NCI-H69 (cell line): ENCODE results near the gene SREK1IP1.
"Not testable (repeated sequence)": the region's sequence is repeated elsewhere in the genome, so short reads cannot be mapped to it uniquely, and the experiment has no call there.

Experiments
- DNase-seq: peaks from one replicate; lab custom pipeline; 2025; lab: John Stamatoyannopoulos, UW

Gene SREK1IP1

DNA sequence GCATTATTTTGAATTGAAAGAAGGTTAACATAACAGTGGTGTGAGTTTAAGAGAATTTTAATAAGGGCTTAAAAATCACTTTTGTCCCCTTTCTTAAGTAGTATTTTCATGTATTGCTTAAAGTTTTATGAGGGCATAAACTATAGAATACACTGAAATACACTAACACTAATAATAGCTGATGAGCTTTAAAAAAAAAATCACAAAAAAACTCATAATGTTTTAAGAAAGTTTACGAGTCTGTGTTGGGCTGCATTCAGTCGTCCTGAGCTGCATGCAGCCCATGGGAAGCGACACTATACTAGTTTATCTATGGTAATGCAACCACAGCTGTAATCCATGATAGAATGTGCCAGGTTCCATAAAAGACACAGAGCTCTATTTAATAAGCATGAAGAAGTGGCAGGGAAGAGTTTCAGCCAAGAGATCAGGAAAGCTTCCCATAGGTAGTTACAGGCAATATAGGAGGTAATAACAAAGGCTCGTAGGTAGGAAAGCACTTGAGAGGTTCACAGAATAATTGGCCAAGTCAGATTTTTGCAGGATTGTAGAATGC lies 4.5 kb downstream of the SREK1IP1 start:
- no peak for DNase-seq

DNA sequence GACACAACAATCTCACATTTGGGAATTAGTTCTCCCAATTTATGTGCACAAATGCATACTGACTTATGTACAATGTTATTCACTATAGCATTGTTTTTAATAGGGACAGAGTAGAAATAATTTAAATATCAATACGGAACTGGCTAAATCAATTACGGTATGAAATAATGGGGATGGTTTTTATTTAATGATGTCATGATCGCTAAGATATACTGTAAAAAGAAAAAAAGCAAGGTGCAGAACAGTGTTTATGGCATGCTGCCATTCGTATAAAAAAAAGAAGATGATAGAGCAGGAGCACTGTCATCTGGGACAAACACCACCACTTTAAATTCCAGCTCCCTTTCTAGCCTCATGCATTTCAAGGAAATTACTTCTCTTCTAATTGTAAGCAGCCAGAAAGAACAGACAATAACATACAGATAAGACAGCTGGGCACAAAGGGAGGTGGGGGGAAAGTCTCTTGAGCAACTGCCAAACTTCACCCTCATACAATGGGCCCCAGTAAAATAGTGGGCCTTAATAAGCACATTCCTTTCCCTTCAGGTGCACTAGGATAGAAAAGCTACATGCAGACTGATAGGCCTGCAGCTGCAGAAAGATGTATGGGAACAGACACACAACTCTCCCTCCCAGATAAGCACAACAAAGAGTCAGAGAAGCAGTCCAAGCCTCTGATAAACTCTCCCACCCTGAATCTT lies 8.4 kb downstream of the SREK1IP1 start:
- peak; percentile 13 for DNase-seq

DNA sequence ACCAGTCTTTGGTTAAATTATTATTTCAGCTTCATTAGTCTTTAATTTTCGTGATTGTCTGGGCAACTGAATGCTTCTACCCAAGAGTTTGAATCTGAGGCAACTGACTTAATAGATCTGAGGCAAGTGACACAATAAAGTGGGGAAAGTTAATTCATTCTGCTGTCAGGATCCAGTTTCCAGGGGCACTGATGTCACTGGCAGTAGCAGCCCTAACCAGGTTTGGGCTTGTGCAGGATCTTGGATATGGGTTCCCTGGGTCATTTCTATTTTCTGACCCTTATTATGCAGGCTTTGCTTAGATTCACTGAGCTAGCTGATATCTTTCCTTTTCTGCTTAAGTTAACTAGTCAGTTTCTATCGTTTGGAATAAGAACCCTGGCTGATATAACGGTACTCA lies 9.6 kb downstream of the SREK1IP1 start:
- no peak for DNase-seq

DNA sequence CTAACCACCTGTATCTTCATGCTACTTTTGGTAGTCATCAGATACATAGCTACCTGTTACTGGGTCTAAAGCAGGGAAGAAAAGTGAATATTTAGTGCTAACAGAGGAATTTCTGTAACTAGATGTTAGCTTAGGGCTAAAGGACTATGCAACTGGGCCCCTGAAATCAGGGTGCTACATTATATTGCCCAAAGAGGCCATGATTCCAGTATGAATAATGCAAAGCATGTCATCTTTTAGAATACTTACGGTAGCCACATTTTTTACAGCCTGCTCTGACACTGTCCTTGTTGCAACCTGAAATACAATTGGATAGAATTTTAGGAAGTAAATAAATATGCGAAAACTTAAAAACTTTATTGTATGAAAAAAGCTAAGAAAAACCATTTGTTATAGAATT lies 14.4 kb downstream of the SREK1IP1 start:
- peak; percentile 10 for DNase-seq

DNA sequence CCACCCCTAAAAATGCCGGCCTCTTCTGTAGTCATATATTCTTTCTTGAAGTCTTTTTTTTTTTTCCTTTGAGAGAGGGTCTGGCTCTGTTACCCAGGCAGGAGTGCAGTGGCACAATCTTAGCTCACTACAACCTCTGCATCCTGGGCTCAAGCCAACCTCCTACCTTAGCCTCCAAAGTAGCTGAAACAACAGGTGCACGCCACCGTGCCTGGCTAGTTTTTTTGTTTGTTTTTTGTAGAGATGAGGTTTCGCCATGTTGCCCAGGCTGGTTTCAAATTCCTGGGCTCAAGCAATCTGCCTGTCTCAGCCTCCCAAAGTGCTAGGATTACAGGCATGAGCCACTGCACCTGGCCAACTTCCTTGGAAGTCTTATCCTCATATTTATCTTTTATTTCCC lies 19.1 kb downstream of the SREK1IP1 start:
- no peak for DNase-seq

DNA sequence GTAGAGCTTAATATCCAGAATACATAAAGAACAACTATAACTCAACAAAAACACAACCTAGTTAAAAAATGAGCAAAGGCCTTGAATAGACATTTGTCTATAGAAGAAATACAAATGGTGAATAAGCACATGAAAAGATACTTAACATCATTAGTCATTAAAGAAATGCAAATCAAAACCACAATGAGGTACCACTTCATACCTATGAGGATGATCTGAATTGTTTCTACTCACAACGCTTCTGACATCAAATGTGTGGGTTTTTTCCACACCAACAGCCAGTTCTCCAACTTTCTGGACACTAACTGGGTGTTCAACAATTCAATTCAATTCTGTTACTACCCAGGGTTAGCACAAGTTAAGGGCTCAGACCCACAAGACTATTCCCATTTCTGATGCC lies 22.0 kb downstream of the SREK1IP1 start:
- DNase-seq, result no peak

DNA sequence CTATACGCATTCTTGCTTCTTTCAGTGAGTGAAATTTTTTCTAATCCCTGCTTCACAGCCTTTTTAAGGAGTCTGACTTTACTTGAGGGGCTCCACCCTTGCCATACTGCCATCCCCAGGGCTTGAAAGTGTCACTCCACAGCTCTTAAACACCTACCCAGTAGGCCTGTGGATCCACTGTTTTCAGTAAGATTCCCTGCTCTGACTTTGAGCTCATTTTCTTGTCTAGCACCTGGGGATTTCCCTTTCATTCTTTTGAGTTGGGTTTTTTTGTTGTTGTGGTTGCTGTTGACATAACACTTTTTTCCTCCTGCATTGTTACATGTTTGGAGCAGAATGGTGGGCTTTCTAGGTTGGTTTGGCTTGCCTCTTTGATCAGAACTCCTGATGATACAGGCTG lies 23.6 kb downstream of the SREK1IP1 start:
- no peak for DNase-seq

DNA sequence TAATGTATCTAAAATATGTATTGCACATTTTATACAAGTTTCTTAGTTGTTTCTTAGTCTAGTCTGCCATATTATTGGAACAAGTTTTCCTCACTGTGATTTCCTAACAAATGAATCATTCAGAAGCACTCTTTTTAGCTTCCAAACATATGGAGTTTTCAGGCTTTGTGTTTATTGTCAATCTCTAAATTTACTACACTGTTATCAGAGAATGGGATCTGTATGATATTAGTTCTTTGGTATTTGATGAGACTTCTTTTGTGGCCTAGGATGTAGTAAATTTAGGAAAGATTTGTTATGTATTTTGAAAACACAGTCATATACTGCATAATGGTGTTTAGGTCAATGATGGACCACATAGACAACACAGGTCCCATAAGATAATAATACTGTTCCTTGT lies 25.7 kb downstream of the SREK1IP1 start:
- DNase-seq, result no peak

DNA sequence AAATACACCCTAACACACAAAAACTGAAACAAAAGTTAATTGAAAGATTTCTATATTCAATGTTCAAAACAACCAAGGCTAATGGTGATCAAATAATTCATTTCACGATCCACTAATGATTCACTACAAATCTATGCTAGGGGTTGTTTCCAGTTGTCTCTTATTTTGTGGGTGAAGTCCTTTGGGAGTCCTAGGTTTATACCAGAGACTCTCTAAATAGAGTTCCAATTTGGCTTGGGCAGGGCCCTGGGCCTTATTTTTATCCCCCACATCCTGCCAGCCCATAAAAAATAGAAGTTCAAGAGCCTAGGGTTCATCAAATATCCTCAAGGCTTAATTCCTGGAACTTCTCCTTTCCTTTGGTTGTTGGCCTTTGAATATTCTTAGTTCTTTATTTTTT lies 26.1 kb downstream of the SREK1IP1 start:
- DNase-seq, result no peak

DNA sequence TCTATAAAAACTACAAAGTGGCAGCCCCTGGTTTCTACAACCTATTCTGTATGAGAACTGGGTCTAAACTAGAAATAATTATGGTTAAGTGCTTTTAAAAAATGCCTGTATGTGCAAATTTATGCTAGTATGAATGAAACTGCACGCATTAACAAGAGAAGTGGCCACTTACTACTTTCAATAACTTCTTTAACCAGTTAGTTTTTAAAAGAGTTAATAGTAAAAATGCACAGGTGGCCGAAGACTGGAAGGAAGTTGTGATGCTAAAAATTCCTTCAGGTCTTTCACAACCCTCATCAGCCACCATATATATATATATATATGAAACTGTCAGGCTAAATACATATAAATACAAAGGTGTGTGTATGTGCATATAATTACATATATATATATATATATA lies 41.3 kb downstream of the SREK1IP1 start:
- DNase-seq, result no peak

DNA sequence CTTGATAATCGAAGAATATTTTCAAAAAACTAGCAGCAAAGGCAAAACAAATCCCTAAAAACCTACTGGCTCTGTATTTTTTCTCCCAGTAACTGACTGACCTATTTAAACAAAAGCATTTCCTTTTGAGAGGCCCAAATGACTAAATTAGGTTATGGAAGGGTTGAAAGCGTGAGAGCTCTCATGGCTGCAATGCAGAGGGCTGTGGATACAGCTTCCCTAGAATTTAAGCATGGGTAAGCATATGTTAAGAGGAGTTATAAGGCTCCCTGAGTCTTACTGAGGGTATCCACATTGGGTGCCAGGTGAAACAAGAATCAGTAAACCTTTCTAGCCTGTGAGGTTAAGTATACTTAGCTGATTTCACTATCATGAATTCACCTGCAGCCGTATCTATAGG lies 45.9 kb downstream of the SREK1IP1 start:
- no peak for DNase-seq

DNA sequence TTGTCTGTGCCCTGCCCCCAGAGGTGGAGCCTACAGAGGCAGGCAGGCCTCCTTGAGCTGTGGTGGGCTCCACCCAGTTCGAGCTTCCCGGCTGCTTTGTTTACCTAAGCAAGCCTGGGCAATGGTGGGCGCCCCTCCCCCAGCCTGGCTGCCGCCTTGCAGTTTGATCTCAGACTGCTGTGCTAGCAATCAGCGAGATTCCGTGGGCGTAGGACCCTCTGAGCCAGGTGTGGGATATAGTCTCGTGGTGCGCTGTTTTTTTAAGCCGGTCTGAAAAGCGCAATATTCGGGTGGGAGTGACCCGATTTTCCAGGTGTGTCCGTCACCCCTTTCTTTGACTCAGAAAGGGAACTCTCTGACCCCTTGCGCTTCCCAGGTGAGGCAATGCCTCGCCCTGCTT lies 54.0 kb downstream of the SREK1IP1 start:
- DNase-seq, result not testable (repeated sequence)

DNA sequence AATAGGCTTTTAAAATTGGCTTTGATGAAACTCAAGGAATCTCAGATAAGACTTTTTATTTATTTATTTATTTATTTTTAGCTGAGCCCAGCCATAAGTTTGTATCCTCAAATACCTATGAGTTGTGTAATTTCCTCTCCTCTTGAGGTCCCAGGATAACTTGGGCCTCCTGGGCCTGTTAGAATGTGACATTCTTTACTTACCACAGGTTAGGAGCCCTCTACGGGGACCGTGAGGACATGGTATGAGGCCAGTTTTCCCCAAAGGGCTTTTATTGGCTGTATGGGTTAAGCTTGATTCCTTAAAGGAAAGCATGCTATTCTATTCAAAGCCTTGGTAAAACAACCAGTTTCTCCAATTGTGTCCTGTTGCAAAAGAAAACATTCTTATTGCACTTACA lies 61.3 kb downstream of the SREK1IP1 start:
- no peak for DNase-seq

DNA sequence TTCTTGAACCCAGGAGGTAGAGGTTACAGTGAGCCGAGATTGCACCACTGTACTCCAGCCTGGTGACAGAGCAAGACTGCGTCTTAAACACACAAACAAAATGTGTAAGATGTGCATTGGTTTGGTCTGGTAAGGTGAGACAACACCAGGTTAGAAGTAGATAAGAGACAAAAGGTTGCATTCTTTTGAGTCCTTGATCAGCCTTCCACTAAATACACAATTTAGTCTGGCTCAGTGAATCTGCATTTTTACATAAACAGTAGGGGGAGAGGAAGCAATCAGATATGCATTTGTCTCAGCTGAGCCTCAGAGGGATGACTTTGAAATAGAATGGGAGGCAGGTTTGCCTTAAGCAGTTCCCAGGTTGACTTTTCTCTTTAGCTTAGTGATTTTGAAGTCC lies 62.4 kb downstream of the SREK1IP1 start:
- peak; percentile 7 for DNase-seq

DNA sequence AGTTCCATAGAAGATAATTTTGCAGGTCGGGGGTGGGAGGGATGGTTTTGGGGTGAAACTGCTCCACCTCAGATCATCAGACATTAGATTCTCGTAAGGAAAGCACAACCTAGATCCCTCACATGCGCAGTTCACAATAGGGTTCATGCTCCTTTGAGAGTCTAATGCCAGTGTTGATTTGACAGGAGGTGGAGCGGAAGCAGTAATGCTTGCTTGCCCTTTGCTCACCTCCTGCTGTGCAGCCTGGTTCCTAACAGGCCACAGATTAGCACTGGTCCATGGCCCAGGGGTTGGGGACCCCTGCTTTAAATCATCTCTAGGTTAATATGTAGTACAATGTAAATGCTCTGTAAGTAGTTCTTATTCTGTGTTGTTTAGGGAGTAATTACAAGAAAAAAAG lies 67.7 kb downstream of the SREK1IP1 start:
- DNase-seq, result no peak

DNA sequence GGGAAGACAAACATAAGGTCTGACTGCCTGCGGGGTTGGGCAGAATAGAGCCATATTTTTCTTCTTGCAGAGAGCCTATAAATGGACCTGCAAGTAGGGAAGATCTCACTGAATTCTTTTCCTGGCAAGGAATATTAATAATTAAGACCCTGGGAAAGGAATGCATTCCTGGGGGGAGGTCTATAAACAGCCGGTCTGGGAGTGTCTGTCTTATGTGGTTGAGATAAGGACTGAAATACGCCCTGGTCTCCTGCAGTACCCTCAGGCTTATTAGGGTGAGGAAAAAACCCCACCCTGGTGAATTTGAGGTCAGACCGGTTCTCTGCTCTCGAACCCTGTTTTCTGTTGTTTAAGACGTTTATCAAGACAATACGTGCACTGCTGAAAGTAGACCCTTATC lies 72.1 kb downstream of the SREK1IP1 start:
- DNase-seq, result peak; percentile 15

DNA sequence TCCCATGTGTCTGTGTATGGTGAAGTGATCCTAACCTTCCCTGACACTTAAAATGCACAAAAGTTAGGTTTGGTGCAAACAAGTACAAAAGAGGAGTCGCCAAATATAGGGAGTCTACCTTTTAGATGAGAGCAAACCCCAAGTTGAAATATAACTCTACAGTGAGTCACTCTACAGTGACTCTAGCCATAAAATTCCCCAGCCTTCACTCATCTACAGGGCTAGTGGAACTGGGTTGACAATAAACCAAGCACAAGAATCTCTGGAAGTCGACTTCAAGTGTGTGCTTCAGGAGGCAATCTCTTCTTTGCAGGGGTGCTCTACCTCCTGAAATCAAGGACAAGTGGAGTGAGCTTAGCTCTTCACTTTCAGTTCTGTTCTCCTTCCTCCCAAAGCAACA lies 74.9 kb downstream of the SREK1IP1 start:
- DNase-seq, result no peak

DNA sequence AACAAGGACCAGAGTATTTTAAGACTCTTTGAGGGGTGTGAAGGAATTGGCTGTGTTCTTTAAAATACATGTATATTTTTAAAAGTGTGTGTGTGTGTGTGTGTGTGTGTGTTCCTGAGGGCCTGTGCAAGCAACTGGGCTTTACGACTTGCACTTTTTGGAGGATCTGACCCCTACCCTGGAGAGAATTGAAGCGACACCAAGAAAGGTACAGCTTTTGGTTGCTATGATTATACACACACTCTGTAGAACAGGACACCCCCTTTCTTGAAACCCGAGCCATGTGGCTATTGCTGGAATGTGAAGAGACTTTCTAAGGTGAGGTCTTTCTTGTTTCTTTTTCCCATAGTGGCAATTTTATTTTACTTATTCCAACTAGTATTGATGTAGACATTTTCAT lies 77.2 kb downstream of the SREK1IP1 start:
- DNase-seq, result peak; percentile 53

DNA sequence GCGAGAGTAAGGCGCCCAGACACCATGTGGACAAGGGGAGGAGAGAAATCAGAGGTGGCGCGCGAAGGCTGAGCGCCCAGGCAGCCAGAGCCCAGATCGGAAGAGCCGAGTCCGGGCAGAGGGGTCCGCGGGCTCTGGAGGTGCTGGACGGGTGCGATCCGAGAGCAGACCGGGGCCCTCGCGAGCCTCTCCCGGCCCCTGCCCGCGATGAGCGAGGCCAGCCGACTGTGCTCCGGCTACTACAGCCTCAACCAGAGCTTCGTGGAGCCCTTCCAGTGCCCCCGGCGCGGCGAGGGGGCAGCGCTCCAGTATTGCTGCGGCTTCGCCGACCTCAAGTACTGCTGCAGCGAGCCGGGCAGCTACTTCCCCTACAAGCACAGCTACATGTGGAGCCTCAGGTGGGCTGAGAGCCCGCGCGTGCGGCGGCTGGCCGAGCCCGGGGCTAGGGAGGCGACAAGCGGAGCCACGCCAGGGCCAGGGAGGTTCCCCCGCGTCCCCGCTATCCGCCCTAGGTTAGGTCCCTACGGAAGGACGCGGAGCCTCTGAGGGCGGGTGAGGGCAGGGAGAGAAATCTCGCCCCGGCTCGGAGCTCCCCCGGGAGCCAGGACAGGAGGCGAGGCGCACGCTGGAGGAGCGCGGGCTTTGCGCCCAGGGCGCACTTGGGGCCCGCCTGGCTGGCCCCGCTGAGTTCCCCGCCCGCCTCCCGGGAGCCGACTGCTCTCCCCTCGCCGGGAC lies 77.9 kb downstream of the SREK1IP1 start, which contains the start of gene SHISAL2B:
SHISAL2B (plus strand) TSS at position 87 of the 735 bp plus-strand sequence; CDS start at position 208, 121 bp downstream.
- DNase-seq, result peak; percentile 90

DNA sequence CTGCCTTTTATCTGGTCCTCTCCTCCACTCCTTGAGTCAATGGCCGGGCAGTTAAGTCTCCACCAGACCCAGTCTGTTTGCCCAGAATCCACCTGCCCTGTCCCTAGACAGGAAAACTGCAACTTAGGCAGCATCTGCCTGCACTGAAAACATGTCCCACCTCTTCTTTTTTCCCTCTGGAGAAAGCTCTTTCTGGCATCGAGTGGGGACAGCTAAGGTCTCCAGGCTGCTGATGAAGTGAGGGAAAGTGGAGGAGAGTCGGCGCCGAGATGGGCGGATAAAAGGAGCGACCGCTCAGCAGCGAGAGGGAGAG lies 78.4 kb downstream of the SREK1IP1 start:
- peak; percentile 87 for DNase-seq

DNA sequence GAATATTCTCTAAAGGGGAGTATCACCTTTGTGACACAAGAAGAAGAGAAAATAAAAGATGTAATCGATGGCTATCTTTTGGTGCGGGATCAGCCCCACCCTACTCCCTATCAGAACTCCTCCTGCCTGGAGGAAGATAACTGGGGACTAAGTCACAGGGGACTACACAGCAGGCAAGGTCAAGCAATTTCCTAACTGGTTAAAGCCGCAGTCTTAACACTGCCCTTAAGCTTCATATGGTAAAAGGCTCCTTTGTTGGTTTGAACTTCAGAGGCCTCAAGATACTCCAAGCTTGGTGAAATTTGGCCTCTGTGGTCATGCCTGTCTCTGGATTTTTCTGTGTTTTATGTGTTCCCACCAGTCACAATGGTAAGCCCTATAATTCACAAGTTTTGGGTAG lies 79.5 kb downstream of the SREK1IP1 start:
- peak; percentile 43 for DNase-seq

DNA sequence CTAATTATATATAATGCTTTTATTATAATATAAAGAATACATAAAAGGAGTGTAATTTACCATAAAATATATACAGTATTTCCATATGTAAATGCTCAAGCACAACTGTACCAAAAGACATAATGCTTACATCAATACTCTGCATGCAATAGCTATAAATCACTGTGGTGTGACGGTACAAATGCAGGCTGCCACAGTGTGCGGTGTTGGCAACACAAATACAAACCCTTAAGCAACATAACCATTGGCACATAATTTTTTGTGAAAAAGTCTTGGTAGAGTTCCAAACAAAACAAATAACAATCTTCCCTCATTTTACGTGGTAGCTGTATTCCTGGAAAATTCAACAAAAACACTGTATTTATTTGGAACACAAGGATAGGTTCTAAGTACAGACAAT lies 80.1 kb downstream of the SREK1IP1 start:
- DNase-seq, result peak; percentile 78

DNA sequence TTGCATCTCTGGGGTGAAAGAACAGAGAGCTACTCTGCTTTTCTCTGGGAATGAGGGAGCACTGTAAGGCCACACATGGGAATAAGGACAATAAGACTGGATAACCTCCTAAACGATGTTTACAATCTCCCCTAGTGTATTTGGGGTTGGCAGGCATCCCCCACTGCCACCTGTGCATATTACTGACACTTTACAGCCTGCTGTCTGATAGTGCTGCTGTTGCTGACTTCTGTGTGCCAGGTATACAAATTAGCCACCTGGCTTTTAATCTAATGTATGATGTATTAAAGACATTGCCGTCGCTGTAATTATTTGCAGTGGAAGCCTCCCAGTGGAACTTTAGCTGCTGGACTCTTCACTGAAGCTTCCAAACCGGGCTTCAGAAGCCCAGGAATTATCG lies 82.6 kb downstream of the SREK1IP1 start:
- DNase-seq, result peak; percentile 96

DNA sequence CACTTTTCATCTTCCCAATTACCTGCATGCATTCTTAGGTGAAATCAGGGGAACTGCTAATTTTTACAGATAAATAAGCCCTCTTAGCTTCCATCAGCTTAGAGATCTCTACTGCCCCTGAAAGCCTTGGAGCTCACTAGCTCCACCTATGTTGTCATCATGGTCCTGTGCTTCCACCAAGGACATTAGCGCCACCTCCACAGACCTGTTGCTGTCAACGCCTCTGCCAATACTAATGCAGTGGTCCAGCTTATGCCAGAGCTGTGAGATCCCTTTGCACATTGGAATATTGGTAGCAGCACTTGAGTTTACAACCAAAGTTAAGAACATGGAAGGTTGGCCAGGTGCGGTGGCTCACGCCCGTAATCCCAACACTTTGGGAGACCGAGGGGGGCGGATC lies 85.9 kb downstream of the SREK1IP1 start:
- DNase-seq, result peak; percentile 68
